Peyer's patch (tissue), 4 donors: Measurements from ENCODE around the gene DBP. TPM values are rescaled to one million over a fixed set of nuclear protein-coding genes. Genes with fewer than 3 reads are reported as not detected.
A peak's percentile ranks its signal among the peaks of the same experiment; 100 is the strongest.
"Not testable (repeated sequence)": the region's sequence is repeated elsewhere in the genome, so short reads cannot be mapped to it uniquely, and the experiment has no call there.

Experiments used
- DNase-seq, 3 donors: peaks; one replicate each; pipeline ENCODE4 v3.0.0-alpha.2; 2017 to 2019
- H3K27ac ChIP-seq, 4 donors: fragments of 200-600 bp; sonication (generic); one replicate each; pipeline ENCODE4 v1.5.1; 2016 to 2019
- H3K27me3 ChIP-seq, 2 donors: fragments of 200-600 bp; sonication (generic); one replicate each; pipeline ENCODE4 v1.5.1; 2019
- H3K36me3 ChIP-seq, 3 donors: fragments of 200-600 bp; sonication (generic); one replicate each; pipeline ENCODE4 v1.5.1; 2016 to 2019
- H3K4me1 ChIP-seq, 4 donors: fragments of 200-600 bp; sonication (generic); one replicate each; pipeline ENCODE4 v1.5.1; 2016 to 2019
- H3K4me3 ChIP-seq, 4 donors: fragments of 200-600 bp; sonication (generic); 1 replicate in 3 of 4; 2 replicates in 1 of 4; pipeline ENCODE4 v1.5.1; 2016 to 2019; ENCODE audit warnings: mild to moderate bottlenecking in 1 of 4
- H3K9me3 ChIP-seq, 4 donors: fragments of 200-600 bp; sonication (generic); one replicate each; pipeline ENCODE4 v1.5.1; 2016 to 2019; ENCODE audit warnings: mild to moderate bottlenecking in 1 of 4
- CTCF ChIP-seq, 6 experiments: fragments of 450-650 bp in 4 of 6; fragments of 200-600 bp in 2 of 6; sonication (generic) in 1 of 6; IDR thresholded peaks; one replicate each; pipeline ENCODE4 v1.5.1; 2017 to 2019; ENCODE audit warnings: antibody characterized with exemption in 6 of 6, mild to moderate bottlenecking in 3 of 6, moderate library complexity in 1 of 6
- POLR2A ChIP-seq, 2 donors: fragments of 450-650 bp; IDR thresholded peaks; one replicate each; pipeline ENCODE4 v1.5.1; 2017; ENCODE audit warnings: antibody characterized with exemption in 2 of 2, mild to moderate bottlenecking in 2 of 2, moderate library complexity in 2 of 2
- total RNA-seq, 4 donors: library from RNA; depleted of rRNA; stranded (reverse); fragments of >200 nt; gene quantifications; one replicate each; pipeline ENCODE4 v1.1.0, GENCODE V29; 2016

The DBP gene
- total RNA-seq, result 10 to 100 TPM in 3 of 4 donors, 1 to 10 TPM in 1; 9.9 to 51.5 (median 35.8) TPM

GRCh38 chr19:48636859-48637448, at the start of gene DBP:
TSS of gene DBP (minus strand) at chr19:48637379. CDS start at chr19:48636994, 385 bp downstream.
- peak within 1 kb of the TSS; percentile 96 to 98 (median 96) for H3K27ac ChIP-seq
- H3K9me3 ChIP-seq, result no peaks in the 10 kb centered on the region
- H3K36me3 ChIP-seq, result peaks cover 0 to 5% (median 0%) of the 10 kb centered on the region in 3 donors
- H3K4me3 ChIP-seq, result peak within 1 kb of the TSS; percentile 70 to 91 (median 78)
- no peaks in the 10 kb centered on the region for H3K27me3 ChIP-seq
- DNase-seq, result peak in 2 of 3 donors; percentile 45 to 76
- peaks cover 6 to 45% (median 19%) of the 10 kb centered on the region in 4 donors for H3K4me1 ChIP-seq
- TF ChIP-seq CTCF (IDR thresholded peaks at IDR 0.05) (peak in 5 of 6 experiments; percentile 24 to 44 (median 26)), POLR2A (IDR thresholded peaks at IDR 0.05) (peak; percentile 71 to 84)

- H3K36me3 ChIP-seq, DNase-seq, H3K27ac ChIP-seq: not testable (repeated sequence)
Measured at GRCh38 chr19:48686637-48687036, 49.5 kb upstream of the DBP start.

GRCh38 chr19:48686088-48686487, 48.9 kb upstream of the DBP start:
- Histone ChIP-seq H3K9me3 (no peaks in the 10 kb centered on the region), H3K27ac (no peak overlapping the region), H3K36me3 (no peaks in the 10 kb centered on the region), H3K4me1 (peaks cover 0 to 14% (median 2%) of the 10 kb centered on the region in 4 donors), H3K4me3 (no peak overlapping the region), H3K27me3 (no peaks in the 10 kb centered on the region)
- no peak for DNase-seq
- TF ChIP-seq CTCF (IDR thresholded peaks at IDR 0.05) (no peak), POLR2A (IDR thresholded peaks at IDR 0.05) (no peak)

More at GRCh38 chr19:48686637-48687036, 49.5 kb upstream of the DBP start:
- not testable (repeated sequence) for H3K27me3 ChIP-seq, H3K4me3 ChIP-seq, H3K9me3 ChIP-seq
- H3K4me1 ChIP-seq, result peaks cover 0 to 14% (median 2%) of the 10 kb centered on the region in 4 donors

GRCh38 chr19:48685583-48685982, 48.4 kb upstream of the DBP start:
- no peak for DNase-seq
- Histone ChIP-seq H3K9me3 (no peaks in the 10 kb centered on the region), H3K27me3 (no peaks in the 10 kb centered on the region), H3K4me1 (peaks cover 0 to 14% (median 2%) of the 10 kb centered on the region in 4 donors), H3K4me3 (no peak overlapping the region), H3K27ac (no peak overlapping the region), H3K36me3 (no peaks in the 10 kb centered on the region)
- TF ChIP-seq CTCF (IDR thresholded peaks at IDR 0.05), result no peak
- no peak for TF ChIP-seq POLR2A (IDR thresholded peaks at IDR 0.05)

- H3K4me3 ChIP-seq, result no peak overlapping the region
Measured at GRCh38 chr19:48683349-48683748, 46.2 kb upstream of the DBP start.

More at GRCh38 chr19:48683349-48683748, 46.2 kb upstream of the DBP start:
- no peaks in the 10 kb centered on the region for H3K9me3 ChIP-seq
- no peaks in the 10 kb centered on the region for H3K27me3 ChIP-seq
- DNase-seq, result no peak
- H3K27ac ChIP-seq, result no peak overlapping the region
- peaks cover 0 to 14% (median 2%) of the 10 kb centered on the region in 4 donors for H3K4me1 ChIP-seq
- TF ChIP-seq POLR2A (IDR thresholded peaks at IDR 0.05) (no peak), CTCF (IDR thresholded peaks at IDR 0.05) (no peak)
- H3K36me3 ChIP-seq, result no peaks in the 10 kb centered on the region
